Activated T-cell treated with anti-CD3 and anti-CD28 coated beads, Interleukin-2, amount 50 U/mL, for 24 hours (primary cell): ENCODE results near the gene SPEM1.

Source experiments
- DNase-seq: peaks from one replicate; pipeline ENCODE4 v3.0.0-alpha.2; 2020
- H3K27ac Mint-ChIP-seq: 2 replicates; pipeline ENCODE4 v1.8.0; 2020; ENCODE audit warnings: mild to moderate bottlenecking, mixed read lengths
- H3K27me3 Mint-ChIP-seq: 2 replicates; pipeline ENCODE4 v1.8.0; 2020; ENCODE audit warnings: mixed read lengths
- H3K36me3 Mint-ChIP-seq: 2 replicates; pipeline ENCODE4 v1.8.0; 2020; ENCODE audit warnings: low read depth, mixed read lengths
- H3K4me1 Mint-ChIP-seq: 2 replicates; pipeline ENCODE4 v1.8.0; 2020; ENCODE audit warnings: low read depth, mixed read lengths
- H3K4me3 Mint-ChIP-seq: 2 replicates; pipeline ENCODE4 v1.8.0; 2020; ENCODE audit warnings: mild to moderate bottlenecking, moderate library complexity, mixed read lengths
- H3K9me3 Mint-ChIP-seq: 2 replicates; pipeline ENCODE4 v1.8.0; 2020; ENCODE audit warnings: mixed read lengths

Gene SPEM1

DNA sequence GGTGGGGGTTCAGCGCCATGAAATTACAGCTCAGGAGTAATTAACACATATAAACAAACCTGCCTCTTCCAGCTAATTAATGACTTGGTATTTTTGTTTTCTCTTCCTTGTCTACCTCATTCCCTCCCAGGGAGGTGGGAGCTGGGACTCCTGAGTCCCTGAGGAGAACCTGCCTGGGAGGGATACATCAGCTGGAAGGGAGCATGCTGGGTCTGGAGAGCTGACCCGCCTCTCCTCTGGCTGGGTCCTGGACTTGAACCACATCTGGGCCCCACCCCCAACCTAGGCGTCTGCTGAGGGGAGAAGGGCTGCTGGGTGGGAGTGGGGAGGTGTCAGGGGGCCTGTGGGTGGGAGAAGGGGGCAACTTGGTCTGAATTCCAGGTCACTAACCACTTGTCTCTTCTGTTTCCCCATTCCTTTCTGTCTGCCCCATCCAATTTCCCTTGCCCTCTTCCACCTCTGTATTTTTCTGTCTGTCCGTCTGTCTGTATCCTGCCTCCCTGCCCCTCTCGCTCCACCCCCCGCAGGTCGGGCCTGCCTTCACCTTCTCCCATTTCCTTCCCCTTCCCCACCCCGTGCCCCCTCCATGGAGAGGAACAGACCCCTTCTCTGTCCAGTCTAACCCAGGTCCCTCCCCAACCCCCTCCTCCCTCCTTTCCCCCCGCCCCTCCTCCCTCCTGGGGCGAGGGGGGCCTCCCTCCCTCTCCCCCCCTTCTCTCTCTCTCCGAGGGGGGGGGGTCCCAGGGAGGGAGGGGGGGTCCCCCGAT is 12.5 kb upstream of the SPEM1 start, which contains the start of gene NLGN2:
Gene NLGN2 (plus strand): TSS at position 361 of the 767 bp plus-strand sequence. CDS start 411 bp downstream, outside the sequence.
- DNase-seq: no peak
- Mint-ChIP-seq H3K27ac (no peak within 1 kb of the TSS), H3K27me3 (peaks cover 8% of the 10 kb centered on the region), H3K4me3 (no peak within 1 kb of the TSS), H3K9me3 (no peaks in the 10 kb centered on the region), H3K36me3 (peaks cover 7% of the 10 kb centered on the region), H3K4me1 (peaks cover 14% of the 10 kb centered on the region)

DNA sequence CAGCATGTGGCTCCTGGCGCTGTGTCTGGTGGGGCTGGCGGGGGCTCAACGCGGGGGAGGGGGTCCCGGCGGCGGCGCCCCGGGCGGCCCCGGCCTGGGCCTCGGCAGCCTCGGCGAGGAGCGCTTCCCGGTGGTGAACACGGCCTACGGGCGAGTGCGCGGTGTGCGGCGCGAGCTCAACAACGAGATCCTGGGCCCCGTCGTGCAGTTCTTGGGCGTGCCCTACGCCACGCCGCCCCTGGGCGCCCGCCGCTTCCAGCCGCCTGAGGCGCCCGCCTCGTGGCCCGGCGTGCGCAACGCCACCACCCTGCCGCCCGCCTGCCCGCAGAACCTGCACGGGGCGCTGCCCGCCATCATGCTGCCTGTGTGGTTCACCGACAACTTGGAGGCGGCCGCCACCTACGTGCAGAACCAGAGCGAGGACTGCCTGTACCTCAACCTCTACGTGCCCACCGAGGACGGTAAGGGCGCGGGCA is 11.8 kb upstream of the SPEM1 start:
- DNase-seq: peak; percentile 57
- Mint-ChIP-seq H3K36me3 (peaks cover 6% of the 10 kb centered on the region), H3K27me3 (peaks cover 8% of the 10 kb centered on the region), H3K9me3 (no peaks in the 10 kb centered on the region), H3K27ac (no peak overlapping the region), H3K4me1 (peaks cover 7% of the 10 kb centered on the region), H3K4me3 (no peak overlapping the region)

DNA sequence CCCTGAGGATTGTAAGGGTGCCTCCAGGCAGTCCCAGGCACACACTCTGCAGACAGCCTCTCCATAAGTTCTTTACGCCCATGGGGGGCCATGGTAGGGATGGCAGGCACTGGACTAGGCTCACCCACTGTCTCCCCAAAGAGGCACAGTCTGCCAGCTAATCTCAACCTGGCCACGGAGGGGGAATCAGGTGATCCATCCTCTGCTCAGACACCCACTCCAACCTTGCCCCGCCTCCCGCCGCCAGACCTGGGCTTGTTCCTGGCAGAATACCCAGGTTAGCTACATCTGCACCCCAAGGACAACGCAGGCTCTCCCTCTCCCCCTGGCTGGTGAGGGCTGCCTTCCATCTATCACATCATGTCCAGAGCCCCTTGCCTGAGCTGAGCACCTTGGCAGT is 11.3 kb upstream of the SPEM1 start:
- no peak for DNase-seq
- Mint-ChIP-seq H3K36me3 (peaks cover under 1% of the 10 kb centered on the region), H3K27ac (peak overlapping the region; percentile 36), H3K4me1 (peaks cover 7% of the 10 kb centered on the region), H3K4me3 (no peak overlapping the region), H3K9me3 (no peaks in the 10 kb centered on the region), H3K27me3 (peaks cover 8% of the 10 kb centered on the region)

DNA sequence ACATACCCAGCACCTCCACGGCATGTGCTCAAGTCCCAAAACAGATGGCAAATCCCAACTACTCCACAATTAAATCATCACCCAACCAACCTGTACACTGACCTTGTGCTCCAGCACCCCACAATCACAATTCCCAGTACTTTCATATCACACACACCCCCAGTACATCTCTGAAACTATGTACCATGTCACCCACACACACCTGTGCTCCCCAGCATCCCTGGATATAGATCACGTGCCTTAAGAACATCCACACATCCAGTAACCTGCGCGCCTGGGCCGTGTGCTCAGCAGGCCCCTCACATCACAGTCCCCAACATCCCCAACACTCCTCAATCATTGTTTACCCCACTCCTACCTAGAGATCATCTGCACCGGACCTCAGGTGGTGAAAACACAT is 10.4 kb upstream of the SPEM1 start:
- H3K4me3 Mint-ChIP-seq: no peak overlapping the region

DNA sequence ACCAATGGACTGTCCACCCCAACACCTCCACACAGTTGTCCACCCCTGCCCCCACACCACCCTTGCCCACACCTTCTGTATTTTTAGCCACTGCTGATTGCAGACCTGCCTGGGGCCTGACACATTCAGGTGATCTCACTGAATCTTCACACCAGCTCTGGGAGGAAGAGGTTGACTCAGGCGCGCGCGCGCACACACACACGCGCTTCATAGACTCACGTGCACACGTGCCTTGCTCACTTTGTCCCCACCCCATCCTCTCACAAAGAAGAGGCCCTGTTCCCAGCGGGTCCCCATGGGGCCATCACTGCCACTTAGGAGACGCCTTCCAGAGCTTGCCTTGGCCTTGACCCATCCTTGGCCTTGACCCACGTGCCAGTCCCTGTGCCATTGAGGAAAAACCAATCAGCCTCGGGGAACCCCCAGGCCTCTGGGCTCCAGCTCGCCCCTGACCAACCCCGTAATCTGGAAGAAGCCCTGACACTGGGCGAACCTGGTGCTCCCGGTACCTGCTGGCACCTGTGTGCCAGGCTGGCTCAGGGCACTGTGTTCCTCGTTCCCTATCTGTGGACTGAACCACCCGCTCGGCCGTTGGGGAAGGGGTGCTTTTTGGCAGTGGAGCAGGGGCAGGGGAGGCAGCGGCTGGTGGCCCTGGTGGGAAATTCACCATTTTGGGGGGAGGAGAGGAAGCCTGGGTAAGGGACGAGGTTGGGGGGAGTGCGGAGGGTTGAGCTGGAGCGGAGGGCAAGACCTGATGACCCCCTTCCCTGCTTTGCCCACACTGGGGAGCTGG is 9.3 kb upstream of the SPEM1 start:
- Mint-ChIP-seq H3K27me3 (peaks cover 4% of the 10 kb centered on the region), H3K27ac (no peak overlapping the region), H3K4me1 (peaks cover 3% of the 10 kb centered on the region), H3K4me3 (no peak overlapping the region), H3K36me3 (no peaks in the 10 kb centered on the region), H3K9me3 (no peaks in the 10 kb centered on the region)
- no peak for DNase-seq

More for the DNA sequence above, 10.4 kb upstream of the SPEM1 start:
- Mint-ChIP-seq H3K27me3 (peaks cover 8% of the 10 kb centered on the region), H3K4me1 (peaks cover 7% of the 10 kb centered on the region), H3K36me3 (no peaks in the 10 kb centered on the region), H3K9me3 (no peaks in the 10 kb centered on the region), H3K27ac (no peak overlapping the region)
- DNase-seq: no peak

DNA sequence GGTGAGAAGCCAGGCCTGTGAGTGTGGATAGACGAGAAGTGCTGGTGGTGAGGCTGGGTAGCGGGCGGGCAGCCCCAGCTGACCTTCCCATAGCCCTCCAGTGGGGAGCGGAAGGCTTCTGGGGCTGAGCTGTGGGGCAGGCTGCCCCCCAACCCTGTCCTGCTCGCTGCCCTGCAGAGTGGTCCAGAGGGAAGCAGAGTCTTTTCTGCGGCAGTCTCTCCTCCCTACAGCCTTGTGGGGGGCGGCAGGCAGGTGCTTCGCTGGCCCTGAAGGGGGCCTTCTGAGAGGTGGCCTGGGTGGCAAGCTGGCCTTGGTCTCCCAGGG is 8.7 kb upstream of the SPEM1 start:
- no peak overlapping the region for H3K27ac Mint-ChIP-seq
- no peaks in the 10 kb centered on the region for H3K9me3 Mint-ChIP-seq
- no peaks in the 10 kb centered on the region for H3K27me3 Mint-ChIP-seq
- H3K36me3 Mint-ChIP-seq: no peaks in the 10 kb centered on the region
- H3K4me3 Mint-ChIP-seq: no peak overlapping the region
- peaks cover 3% of the 10 kb centered on the region for H3K4me1 Mint-ChIP-seq
- DNase-seq: no peak

DNA sequence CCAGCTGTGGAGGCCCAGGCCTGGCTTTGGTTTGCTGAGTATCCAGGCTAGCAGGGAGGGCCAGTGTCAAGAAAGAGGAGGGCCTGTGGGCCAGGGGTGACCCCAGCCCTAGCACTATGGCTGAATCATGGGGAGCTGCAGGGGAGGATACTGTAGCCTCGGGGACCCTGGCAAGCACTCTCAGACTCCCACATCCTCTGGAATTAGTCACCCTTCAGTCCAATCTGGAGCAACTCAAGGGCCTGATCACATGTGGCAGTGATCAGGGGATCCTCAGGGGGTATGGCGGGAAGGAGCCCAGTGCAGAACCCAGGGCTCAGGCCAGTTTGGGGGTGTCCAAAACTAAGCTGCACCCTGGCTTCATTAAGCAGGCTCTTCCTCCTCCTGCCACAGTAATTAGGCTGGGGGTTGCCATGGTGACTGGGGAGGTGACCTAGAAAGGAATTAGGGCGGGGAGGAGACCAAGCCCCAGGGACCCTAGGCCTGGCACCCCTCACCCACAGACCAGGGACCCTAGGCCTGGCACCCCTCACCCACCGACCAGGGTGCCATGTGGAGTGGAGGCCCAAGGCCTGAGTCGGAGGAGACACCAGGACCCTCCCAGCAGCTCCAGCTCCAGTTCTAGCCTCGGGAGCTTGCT is 6.7 kb upstream of the SPEM1 start:
- peaks cover 3% of the 10 kb centered on the region for H3K4me1 Mint-ChIP-seq
- H3K27me3 Mint-ChIP-seq: no peaks in the 10 kb centered on the region
- no peaks in the 10 kb centered on the region for H3K9me3 Mint-ChIP-seq
- no peak overlapping the region for H3K4me3 Mint-ChIP-seq
- no peak for DNase-seq
- H3K36me3 Mint-ChIP-seq: no peaks in the 10 kb centered on the region
- no peak overlapping the region for H3K27ac Mint-ChIP-seq

DNA sequence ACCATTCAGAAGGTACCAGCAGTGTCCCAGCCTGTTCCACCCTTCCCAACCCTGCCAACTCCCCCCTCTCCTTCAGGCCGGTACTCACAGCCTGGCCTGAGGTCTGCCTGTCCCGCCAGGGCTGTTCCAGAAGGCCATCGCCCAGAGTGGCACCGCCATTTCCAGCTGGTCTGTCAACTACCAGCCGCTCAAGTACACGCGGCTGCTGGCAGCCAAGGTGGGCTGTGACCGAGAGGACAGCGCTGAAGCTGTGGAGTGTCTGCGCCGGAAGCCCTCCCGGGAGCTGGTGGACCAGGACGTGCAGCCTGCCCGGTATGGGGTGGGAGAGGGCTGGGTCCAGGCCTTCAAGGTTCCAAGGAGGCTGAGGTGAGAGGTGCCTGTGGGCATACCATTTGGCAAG is 5.3 kb upstream of the SPEM1 start:
- no peak overlapping the region for H3K4me3 Mint-ChIP-seq
- no peaks in the 10 kb centered on the region for H3K27me3 Mint-ChIP-seq
- H3K4me1 Mint-ChIP-seq: no peaks in the 10 kb centered on the region
- no peak overlapping the region for H3K27ac Mint-ChIP-seq
- H3K9me3 Mint-ChIP-seq: no peaks in the 10 kb centered on the region
- no peaks in the 10 kb centered on the region for H3K36me3 Mint-ChIP-seq
- DNase-seq: no peak

DNA sequence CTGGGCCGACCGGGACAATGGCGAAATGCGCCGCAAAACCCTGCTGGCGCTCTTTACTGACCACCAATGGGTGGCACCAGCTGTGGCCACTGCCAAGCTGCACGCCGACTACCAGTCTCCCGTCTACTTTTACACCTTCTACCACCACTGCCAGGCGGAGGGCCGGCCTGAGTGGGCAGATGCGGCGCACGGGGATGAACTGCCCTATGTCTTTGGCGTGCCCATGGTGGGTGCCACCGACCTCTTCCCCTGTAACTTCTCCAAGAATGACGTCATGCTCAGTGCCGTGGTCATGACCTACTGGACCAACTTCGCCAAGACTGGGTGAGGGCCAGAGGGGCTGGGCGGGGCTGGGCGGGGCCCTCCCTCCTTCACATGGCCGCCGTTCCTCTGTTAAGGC is 4.3 kb upstream of the SPEM1 start:
- Mint-ChIP-seq H3K27me3 (no peaks in the 10 kb centered on the region), H3K9me3 (no peaks in the 10 kb centered on the region), H3K27ac (no peak overlapping the region), H3K36me3 (no peaks in the 10 kb centered on the region), H3K4me3 (no peak overlapping the region), H3K4me1 (no peaks in the 10 kb centered on the region)
- no peak for DNase-seq

DNA sequence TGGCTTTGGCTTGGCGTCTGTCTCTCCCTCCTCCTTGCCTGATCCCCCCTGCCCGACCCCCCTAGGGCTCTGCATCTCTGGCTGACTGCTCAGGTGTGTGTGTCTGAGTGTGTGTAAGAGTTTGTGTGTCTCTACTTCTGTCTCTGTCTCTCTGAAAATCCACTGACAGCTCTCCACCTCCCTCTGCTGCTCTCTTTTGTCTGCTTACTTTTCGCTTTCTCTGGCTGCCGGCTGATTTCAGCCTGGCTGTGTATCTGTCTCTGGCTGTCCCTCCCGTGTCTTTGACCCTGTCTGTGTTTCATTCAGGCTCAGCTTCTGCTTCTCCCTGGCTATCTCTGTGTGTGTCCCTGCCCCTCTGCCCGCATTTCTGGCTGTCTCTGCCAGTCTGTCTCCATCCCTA is 3.8 kb upstream of the SPEM1 start:
- Mint-ChIP-seq H3K9me3 (no peaks in the 10 kb centered on the region), H3K27me3 (no peaks in the 10 kb centered on the region), H3K4me1 (no peaks in the 10 kb centered on the region), H3K36me3 (no peaks in the 10 kb centered on the region), H3K27ac (no peak overlapping the region), H3K4me3 (no peak overlapping the region)
- DNase-seq: no peak

DNA sequence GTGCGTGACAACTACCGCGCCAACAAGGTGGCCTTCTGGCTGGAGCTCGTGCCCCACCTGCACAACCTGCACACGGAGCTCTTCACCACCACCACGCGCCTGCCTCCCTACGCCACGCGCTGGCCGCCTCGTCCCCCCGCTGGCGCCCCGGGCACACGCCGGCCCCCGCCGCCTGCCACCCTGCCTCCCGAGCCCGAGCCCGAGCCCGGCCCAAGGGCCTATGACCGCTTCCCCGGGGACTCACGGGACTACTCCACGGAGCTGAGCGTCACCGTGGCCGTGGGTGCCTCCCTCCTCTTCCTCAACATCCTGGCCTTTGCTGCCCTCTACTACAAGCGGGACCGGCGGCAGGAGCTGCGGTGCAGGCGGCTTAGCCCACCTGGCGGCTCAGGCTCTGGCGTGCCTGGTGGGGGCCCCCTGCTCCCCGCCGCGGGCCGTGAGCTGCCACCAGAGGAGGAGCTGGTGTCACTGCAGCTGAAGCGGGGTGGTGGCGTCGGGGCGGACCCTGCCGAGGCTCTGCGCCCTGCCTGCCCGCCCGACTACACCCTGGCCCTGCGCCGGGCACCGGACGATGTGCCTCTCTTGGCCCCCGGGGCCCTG is 3.0 kb upstream of the SPEM1 start:
- DNase-seq: no peak
- Mint-ChIP-seq H3K4me3 (no peak overlapping the region), H3K27ac (no peak overlapping the region), H3K36me3 (no peaks in the 10 kb centered on the region), H3K4me1 (no peaks in the 10 kb centered on the region), H3K9me3 (no peaks in the 10 kb centered on the region), H3K27me3 (no peaks in the 10 kb centered on the region)

DNA sequence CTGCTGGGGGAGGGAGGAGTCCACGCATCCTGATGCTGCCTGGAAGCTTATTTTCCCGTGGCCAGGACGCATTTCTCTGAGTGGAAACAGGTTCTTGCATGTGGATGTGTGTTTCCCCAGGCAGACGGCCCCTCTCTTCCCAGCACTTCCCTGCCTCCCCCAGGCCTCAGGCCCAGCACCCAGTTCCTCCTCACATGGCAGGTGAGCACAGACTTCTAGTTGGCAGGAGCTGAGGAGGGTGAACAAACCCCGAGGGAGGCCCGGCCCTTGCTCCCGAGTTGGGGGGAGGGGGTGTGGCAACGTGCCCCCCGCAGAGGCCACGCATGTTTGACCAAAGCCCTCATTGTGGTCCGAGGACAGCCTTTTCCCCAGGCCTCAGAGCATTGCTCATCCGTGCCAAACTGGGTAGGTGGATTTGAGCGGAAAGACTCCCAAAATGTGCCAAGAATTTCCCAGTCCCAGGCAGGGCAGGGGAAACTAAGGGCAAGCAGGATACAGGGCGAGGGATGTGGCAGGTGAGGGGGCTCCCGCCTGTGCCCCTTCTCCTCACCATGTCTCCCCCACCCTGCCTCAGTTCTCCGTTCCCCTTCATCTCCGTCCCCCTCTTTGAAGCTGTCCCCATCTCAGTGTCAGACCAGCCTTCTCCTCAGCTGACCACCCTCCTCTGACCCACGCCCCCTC is 1.5 kb upstream of the SPEM1 start:
- no peaks in the 10 kb centered on the region for H3K4me1 Mint-ChIP-seq
- H3K27ac Mint-ChIP-seq: no peak overlapping the region
- no peak overlapping the region for H3K4me3 Mint-ChIP-seq
- no peak for DNase-seq
- no peaks in the 10 kb centered on the region for H3K9me3 Mint-ChIP-seq
- no peaks in the 10 kb centered on the region for H3K36me3 Mint-ChIP-seq
- no peaks in the 10 kb centered on the region for H3K27me3 Mint-ChIP-seq

DNA sequence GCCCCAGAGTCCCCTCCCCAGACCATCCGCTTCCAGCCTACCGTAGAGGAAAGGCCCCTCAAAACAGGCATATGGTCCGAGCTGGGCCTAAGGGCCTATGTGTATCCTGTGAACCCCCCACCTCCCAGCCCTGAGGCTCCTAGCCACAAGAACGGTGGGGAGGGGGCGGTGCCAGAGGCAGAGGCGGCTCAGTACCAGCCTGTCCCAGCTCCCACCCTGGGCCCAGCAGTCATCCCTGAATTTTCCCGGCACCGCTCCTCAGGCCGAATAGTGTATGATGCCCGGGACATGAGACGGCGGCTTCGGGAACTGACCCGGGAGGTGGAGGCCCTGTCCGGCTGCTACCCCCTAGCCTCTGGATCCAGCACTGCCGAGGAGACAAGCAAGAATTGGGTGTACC is 1.1 kb downstream of the SPEM1 start:
- Mint-ChIP-seq H3K9me3 (no peaks in the 10 kb centered on the region), H3K4me1 (no peaks in the 10 kb centered on the region), H3K27me3 (no peaks in the 10 kb centered on the region), H3K4me3 (no peak overlapping the region), H3K36me3 (no peaks in the 10 kb centered on the region), H3K27ac (no peak overlapping the region)
- no peak for DNase-seq

DNA sequence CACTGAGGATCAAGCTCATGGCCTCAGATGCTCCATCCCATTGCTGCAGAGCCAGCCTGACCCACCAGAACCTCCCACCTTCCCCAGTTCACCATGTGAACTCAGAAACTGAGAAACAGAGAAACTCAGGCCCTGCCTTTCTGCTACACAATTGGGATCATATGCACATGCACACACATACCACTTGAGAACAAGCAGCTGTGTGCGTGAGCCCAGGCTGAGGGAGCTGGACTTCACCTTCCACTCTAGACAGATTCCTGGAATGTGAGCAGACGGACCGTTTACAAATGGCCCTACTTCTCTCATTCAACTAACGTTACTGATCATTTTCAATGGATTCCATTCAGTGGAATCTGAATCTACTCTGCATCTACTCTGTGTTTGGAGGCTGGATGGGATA is 3.6 kb downstream of the SPEM1 start:
- Mint-ChIP-seq H3K9me3 (no peaks in the 10 kb centered on the region), H3K4me1 (no peaks in the 10 kb centered on the region), H3K36me3 (no peaks in the 10 kb centered on the region), H3K27ac (no peak overlapping the region), H3K27me3 (no peaks in the 10 kb centered on the region), H3K4me3 (no peak overlapping the region)
- no peak for DNase-seq
